GM12892 (cell line): Measurements from ENCODE around the gene ARID4A.
"Not testable (repeated sequence)": the region's sequence is repeated elsewhere in the genome, so short reads cannot be mapped to it uniquely, and the experiment has no call there.

ENCODE experiments used
- DNase-seq: peaks from one replicate; pipeline ENCODE4 v3.0.0; 2011; ENCODE audit not compliant: insufficient read length
- FAIRE-seq: peaks from 2 replicates; lab custom pipeline; 2011; peaks lifted over from hg19 to GRCh38; lab: Jason Lieb, UNC
- POLR2A ChIP-seq: IDR thresholded peaks from 2 replicates; pipeline ENCODE4 v1.6.1; 2011; ENCODE audit warnings: low read depth, low read length, control low read depth
- POLR2AphosphoS5 ChIP-seq: IDR thresholded peaks from 2 replicates; pipeline ENCODE4 v1.6.1; 2011; ENCODE audit warnings: low read depth, low read length, control low read depth
- TAF1 ChIP-seq: IDR thresholded peaks from 2 replicates; pipeline ENCODE4 v1.6.1; 2011; ENCODE audit warnings: low read depth, mild to moderate bottlenecking, control low read depth, low read length, borderline replicate concordance

Gene ARID4A

DNA sequence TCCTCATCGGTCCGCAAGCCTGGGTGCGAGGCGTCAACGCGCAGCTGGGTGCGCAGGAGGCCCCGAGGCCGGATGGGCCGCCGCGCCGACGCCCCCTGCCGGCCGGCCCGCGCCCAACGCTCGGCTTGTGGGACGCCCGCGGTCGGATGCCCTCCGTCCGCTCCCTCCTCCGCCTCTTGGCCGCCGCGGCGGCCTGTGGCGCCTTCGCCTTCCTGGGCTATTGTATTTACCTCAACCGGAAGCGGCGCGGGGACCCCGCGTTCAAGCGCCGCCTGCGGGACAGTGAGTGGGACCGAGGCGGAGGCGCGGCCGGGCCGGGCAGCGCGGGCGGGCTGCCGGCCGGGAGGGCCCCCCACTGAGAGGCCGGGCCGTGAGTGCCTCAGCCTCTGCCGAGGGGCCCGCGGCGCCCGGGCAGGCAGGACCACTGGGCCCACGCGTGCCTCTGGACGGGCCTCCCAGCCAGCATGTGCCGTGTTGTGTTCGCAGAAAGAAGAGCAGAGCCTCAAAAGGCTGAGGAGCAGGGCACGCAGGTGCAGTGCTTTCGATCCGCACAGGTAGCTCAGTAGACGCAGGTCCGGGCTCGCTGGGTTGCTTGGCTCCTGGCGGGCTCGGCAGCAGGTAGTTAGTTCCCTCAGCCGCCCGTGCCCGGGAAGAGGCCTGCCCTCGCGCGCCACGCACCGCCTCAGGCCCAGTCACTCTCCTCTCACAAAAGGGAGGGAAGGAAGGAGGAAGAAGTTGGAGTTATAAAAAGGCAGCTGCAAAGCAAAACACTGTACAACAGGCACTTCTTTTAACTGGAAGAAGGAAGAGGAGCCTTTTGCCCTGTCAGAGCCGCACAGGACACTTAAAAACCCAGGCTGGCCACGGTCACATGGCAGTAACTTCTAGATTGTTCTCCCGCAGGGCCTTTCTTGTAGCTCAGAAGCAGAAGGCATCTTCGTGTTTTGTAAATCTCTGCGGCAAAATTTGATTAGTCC, 97.7 kb downstream of the ARID4A start, which contains the start of gene TOMM20L:
Gene TOMM20L, plus strand, starts transcription at position 119 of the 977 bp plus-strand sequence. Its CDS starts 28 bp downstream, at position 147.
- peak; percentile 86 for DNase-seq
- TF ChIP-seq POLR2A (peak; percentile 50; the same call in 1 of the 2 replicates), POLR2AphosphoS5 (no peak)
- FAIRE-seq = peak; percentile 82

DNA sequence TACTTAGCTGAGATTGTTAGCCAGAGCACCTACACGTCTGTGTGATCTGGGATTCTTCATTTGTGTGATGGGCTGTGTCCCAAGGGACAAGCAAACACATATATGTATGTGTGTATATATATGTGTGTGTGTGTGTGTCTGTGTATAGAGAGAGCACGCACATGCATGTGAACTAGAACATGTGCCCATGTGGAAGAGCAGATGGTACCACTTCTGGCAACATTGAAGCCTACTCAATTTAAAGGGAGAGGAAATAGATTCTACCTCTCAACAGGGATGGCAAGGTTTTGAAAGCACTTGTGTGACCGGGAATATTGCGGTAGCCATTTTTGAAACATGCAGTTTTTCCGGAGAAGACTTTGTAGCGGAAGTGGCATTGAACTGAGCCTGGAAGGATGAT, 98.8 kb downstream of the ARID4A start:
- TF ChIP-seq POLR2AphosphoS5 (no peak), TAF1 (no peak), POLR2A (no peak)
- FAIRE-seq = no peak

GRCh38 chr14:58398495-58398894, 100.1 kb downstream of the ARID4A start:
- TF ChIP-seq POLR2AphosphoS5 (no peak), TAF1 (no peak), POLR2A (no peak)
- FAIRE-seq = no peak
- no peak for DNase-seq

More for the DNA sequence above, 98.8 kb downstream of the ARID4A start:
- DNase-seq = no peak

GRCh38 chr14:58398895-58399294, 100.5 kb downstream of the ARID4A start:
- DNase-seq (no peak), FAIRE-seq (no peak)
- TF ChIP-seq POLR2AphosphoS5 = no peak
- no peak for TF ChIP-seq POLR2A
- TF ChIP-seq TAF1 = no peak

DNA sequence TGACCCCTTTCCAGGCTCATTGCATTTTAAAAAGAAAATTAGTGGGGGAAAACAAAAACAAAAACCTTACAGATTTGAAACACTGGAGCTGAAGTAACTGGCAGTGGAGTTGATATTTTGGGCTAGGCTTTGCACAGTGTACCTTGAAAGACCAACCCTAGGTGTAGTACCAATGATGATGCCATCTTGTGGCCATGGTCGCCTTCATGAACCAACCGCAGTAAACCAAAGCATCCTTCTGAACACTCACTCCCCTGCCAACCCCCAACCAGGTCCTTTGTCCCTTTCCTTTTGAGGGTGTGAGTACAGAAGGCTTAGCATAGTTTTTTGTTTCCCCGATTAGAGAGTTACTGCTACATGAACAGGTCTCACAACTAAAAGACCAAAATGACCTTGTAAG, 103.2 kb downstream of the ARID4A start:
- DNase-seq (no peak), FAIRE-seq (no peak)
- TF ChIP-seq TAF1 (no peak), POLR2A (no peak), POLR2AphosphoS5 (no peak)

GRCh38 chr14:58408681-58409215, 110.4 kb downstream of the ARID4A start:
- TF ChIP-seq POLR2A = no peak
- no peak for TF ChIP-seq TAF1
- TF ChIP-seq POLR2AphosphoS5 = no peak
- FAIRE-seq = no peak
- no peak for DNase-seq

- no peak for TF ChIP-seq TAF1
- no peak for TF ChIP-seq POLR2AphosphoS5
- no peak for TF ChIP-seq POLR2A
- DNase-seq (no peak), FAIRE-seq (no peak)
Observed at GRCh38 chr14:58414845-58415244, 116.5 kb downstream of the ARID4A start.

DNA sequence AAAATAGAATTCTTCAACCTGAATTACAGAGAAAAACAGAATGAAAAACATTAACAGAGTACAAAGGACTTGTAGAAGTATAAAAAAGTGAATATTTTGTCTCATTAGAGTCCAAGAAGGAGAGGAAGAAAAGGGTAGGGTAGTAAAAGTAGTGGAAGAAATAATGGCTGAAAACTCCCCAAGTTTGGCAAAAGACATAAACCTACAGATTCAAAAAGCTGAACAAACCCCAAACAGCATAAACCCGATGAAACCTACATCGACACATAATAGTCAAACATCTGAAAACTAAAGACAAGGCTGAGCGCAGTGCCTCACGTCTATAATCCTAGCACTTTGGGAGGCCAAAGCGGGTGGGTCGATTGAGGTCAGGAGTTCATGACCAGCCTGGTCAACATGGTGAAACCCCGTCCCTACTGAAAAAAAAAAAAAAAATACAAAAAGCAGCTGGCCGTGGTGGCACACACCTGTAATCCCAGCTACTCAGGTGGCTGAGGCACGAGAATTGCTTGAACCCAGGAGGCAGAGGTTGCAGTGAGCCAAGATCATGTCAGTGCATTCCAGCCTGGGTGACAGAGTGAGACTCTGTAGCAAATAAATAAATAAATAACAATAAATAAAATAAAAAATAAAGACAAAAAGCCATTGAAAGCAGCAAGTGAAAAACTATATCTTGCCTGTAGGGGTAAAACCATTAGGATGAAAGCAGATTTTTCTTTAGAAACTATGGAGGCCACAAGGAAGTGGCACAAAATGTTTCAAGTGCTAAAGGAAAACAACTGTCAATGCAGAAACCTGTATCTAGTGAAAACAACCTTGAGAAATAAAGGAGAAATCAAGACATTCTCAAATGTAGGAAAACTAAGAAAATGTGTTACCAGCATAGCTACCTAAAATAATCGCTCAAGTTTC, 117.5 kb downstream of the ARID4A start:
- FAIRE-seq = no peak
- DNase-seq = no peak
- TF ChIP-seq POLR2A (no peak), POLR2AphosphoS5 (no peak), TAF1 (no peak)

DNA sequence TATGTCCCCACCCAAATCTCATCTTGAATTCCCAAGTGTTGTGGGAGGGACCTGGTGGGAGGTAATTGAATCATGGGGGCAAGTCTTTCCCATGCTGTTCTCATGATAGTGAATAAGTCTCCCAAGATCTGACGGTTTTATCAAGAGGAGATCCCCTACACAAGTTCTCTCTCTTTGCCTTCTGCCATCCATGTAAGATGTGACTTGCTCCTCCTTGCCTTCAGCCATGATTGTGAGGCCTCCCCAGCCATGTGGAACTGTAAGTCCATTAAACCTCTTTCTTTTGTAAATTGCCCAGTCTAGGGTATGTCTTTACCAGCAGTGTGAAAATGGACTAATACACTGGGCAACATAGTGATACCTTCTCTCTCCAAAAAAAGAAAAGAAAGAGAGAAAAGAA, 118.6 kb downstream of the ARID4A start:
- DNase-seq, FAIRE-seq: not testable (repeated sequence)
